GM19324 (cell line): Measurements from ENCODE around the gene GPR35.

Experiments used
- ATAC-seq: cut with Tn5 transposase; IDR thresholded peaks from one replicate; pipeline ENCODE4 v1.9.1; 2021; ENCODE audit warnings: mild to moderate bottlenecking, moderate library complexity; ENCODE audit not compliant: unreplicated experiment, low FRiP score

GPR35 gene

GRCh38 chr2:240637116-240637900, 12.0 kb downstream of the GPR35 start:
- ATAC-seq, result no peak

- no peak for ATAC-seq
Measured at GRCh38 chr2:240637901-240638345, 12.6 kb downstream of the GPR35 start.

DNA sequence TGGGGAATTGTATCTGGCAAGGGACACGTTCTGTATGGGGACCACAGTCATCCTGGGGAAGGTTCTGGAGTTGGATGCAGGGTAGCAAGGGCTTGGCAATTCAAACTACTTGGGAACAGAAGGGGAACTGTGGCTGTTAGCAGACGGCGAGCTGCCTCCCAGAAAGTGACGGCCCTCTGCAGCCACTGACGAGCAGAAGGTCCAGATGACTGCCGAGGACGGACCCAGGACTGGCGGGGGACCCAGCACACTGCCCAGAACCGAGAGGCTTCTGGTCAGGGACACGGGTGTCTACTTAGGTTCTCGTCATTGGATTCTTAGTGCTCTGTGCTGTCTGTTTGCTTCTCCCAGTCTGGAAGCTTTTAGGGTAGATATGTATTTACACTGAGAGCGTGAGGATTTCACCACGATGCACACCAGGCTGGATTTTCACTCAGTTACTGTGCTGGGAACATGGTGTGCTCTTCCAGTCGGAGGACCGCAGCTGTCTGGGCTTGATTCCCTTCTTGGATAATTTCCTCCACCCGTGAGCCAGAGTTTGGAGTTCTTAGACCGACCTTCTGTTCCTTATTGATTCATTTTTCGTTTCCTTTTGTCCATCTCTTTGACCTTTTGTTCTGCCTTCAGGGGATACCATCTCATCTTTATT, 13.4 kb downstream of the GPR35 start:
- no peak for ATAC-seq

GRCh38 chr2:240639566-240639965, 14.3 kb downstream of the GPR35 start:
- no peak for ATAC-seq

DNA sequence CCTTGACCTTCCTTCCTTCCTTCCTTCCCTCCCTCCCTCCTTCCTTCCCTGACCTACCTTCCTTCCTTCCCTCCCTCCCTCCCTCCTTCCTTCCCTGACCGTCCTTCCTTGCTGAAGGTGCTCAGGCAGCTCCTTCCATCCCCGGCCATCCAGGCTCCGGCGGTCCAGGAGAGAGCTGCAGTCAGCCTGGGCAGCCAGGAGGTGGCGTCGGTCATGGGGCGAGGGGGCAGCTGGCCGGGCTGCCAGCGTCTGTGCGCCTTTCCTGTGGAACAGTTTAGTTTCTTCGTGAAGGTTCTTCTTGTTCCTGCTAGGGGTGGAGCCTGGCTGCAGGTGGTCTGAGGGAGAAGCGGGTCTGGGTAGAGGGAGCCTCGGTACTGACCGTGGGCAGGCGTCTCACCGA, 15.7 kb downstream of the GPR35 start:
- no peak for ATAC-seq

GRCh38 chr2:240642061-240642805, 17.0 kb downstream of the GPR35 start:
- ATAC-seq, result no peak

GRCh38 chr2:240642806-240643092, 17.5 kb downstream of the GPR35 start:
- ATAC-seq, result no peak

DNA sequence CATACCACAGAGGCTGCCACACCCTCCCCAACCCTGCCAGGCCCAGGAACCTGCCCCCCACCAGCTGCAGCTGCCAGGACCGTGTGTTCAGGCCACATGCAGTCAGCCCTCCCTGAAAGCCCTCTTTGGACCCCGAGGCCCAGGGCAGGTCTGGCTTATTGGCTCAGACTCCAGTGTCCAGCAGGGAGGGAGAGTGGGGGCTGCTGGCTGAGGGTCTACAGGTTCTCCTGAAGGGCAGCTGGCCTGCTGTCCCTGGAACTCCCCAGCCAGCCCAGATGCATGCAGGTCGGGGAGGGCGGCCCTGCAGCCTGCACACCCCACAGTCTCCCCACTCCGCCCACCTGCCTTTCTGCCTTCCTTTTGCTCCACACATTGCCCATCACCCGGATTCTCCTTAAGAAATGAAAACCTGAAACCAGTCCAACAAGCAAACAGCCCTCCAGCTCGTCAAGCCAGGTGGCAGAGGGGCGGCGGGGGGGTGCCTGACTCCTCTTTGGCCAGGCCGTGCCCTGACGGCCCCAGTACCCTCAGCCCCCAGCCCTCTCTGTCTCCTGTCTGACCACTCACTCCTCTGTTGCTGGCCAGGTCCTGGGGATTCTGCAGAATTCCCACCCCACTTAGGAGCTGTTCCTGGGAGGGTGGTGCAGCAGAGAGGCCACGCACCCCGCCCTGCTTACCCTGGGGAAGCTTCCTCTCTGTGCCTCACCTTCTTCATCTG, 18.0 kb downstream of the GPR35 start:
- no peak for ATAC-seq

DNA sequence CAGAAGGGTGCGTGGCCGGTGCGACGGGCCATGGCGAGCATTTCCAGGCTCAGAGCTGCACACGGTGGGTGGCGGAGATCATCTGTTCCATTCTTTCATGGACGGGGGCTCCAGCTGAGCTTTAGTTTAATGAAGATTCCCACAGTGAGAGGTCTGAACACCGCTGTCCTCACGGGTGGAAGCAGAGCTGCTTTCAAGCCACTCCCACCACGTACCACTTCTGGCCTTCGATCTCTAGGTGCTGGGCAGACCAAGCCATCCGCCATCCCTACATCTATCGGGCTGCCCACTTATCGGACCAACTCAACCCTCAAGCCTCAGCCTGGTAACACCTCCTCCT, 18.5 kb downstream of the GPR35 start:
- no peak for ATAC-seq

DNA sequence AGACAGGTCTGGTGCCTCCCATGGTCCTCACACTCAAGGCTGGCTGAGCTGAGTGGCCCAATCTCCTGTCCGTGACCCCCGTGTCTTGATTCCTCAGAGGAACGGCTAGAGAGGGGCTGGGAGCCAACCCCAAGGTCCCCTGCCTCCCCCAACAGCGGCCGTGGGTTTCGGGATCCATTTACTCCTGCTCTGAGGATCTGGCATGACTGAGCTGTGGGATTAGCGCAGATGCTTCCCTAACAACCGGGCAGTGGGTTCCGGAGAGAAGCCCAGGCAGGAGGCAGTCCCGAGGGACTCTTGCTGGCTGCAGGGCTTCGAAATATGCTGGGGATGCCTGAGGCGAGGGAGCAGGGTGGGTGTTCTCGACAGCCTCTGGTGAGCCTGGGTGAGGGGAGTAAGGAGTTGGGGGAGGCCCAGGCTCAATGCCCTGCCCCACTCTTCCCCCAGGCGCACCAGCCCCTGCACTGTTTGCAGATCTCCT, 18.9 kb downstream of the GPR35 start:
- ATAC-seq, result no peak

- ATAC-seq, result no peak
Measured at GRCh38 chr2:240644859-240645301, 19.6 kb downstream of the GPR35 start.

GRCh38 chr2:240645346-240645745, 20.1 kb downstream of the GPR35 start:
- no peak for ATAC-seq

GRCh38 chr2:240645801-240646175, 20.5 kb downstream of the GPR35 start:
- ATAC-seq, result no peak

DNA sequence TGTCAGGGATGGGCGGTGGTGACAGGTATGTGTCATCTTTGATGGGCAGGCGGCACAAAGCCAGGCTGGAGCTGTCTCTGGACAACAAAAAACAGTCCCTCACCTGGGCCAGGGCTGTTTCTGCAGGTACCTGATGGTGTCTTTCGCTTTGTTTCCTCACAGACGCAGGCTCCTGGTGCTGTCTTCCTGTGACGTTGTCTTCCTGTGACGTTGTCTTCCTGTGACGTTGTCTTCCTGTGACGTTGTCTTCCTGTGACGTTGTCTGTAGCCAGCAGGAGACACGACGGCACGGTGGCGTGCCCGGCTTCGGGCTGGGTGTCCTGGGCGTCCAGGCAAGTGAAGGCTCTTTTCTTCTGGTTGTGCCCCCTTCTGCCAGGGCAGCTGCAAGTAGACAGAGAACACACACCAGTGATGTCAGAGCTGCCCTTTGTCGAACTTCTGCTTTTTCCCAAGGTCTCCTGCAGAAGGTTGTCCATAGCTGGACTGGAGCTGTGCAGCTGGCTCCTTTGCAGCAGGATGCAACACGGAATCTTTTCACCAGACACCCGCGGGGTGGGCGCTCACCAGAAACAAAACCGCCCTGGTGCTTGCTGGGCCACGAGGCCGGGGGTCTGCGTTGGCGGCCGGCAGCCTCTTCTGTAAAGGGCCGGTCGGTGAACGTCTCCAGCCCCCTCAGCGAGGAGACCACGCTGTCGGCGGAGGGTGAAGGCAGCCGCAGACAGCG, 21.1 kb downstream of the GPR35 start:
- no peak for ATAC-seq

- ATAC-seq, result no peak
Measured at GRCh38 chr2:240646900-240647502, 21.7 kb downstream of the GPR35 start.

DNA sequence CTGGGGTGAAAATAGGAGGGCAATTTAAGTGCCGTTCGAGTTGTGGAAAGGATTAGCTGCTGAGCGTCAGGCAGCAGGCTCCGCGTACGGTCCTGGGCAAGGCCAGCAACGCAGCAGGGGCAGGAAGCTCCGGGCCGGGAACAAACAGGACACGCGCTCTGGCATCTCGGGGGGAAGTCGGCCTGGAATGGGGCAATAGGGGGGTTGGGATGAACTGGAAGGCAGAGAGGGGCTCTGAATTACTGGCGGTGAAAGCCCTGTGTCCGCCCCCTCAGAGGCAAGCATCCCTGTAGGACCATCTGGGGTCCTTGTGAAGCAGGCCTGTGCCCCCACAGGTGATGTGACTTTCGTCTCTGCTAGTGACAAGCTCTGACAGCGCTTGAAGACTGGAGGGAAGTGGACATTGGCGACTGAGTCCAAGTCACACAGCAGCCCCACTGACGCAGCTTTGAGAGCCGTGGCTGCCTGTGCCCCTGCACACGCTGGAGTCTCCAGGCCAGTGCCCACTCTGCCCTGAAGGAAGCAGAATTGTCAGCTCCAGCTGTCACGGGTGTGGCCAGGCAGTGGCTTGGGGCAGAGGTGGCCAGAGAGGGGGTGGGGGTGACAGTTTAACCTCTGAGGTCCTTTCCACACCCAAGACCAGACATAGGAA, 22.3 kb downstream of the GPR35 start:
- ATAC-seq, result no peak

DNA sequence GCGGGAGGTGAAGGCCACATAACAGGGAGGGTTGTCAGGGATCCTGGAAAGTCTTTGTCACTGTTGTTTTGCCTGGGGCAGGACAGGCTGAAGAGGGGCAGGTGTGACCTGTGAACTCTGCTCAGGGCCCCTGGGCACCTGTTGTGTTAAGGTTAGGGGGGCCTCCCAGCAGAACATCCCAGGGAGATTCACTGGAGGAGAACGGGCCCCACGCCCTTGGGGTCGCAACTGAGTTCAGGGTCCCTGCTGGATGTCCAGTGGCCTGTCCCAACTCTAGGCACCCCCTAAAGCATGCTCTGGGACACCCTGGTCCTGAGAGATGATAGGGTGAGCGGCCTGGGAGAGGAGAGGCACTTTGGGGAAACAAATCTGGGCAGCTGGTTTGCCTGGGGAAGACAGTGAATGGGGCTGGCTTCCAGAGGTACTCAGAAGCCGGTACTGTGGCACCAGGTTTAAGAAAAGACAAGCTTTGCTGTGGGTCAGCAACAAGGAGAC, 22.9 kb downstream of the GPR35 start:
- no peak for ATAC-seq

DNA sequence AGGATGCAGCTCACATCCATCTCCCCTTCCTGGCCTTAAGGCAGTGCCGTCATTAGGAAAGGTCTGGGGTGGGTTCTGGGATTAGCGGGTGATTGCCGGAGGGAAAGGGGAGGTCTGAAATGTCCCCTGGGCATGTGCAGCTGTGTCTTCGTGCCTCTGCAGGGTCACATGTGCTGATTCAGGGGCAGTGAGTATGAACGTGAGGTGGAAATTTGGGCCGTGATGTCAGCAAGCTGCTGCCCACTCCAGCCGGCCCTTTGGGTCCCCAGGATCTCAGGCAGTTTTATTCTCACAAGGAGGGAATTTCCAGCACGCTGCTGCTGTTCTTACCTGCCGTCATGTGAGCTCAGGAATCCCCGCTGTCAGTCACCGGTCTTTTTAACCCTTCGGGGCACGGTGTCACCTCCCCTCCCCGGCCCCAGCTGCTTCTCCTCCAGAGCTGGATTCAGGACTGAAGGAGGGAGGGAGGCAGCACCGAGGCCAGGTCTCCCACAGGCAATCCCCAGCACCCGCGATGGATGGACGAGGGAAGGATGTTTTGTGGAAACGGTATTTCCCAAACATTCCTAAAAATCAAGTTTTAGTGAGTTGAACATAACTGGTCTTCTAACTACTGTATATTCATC, 23.5 kb downstream of the GPR35 start:
- no peak for ATAC-seq

- no peak for ATAC-seq
Measured at GRCh38 chr2:240649331-240649730, 24.1 kb downstream of the GPR35 start.
